NCI-H748 treated with DMSO at 0.1 percent for 48 hours (cell line): ENCODE measurements around the gene ADAMTS8.

Experiments used
- DNase-seq: peaks from one replicate; lab custom pipeline; 2025; lab: John Stamatoyannopoulos, UW

ADAMTS8 gene

GRCh38 chr11:130428316-130429119, at the start of gene ADAMTS8:
Gene ADAMTS8 (minus strand): TSS chr11:130428609. CDS start chr11:130428286, 323 bp downstream.
- DNase-seq = no peak

GRCh38 chr11:130477586-130478203, 49.3 kb upstream of the ADAMTS8 start:
- no peak for DNase-seq

- DNase-seq = no peak
Observed at GRCh38 chr11:130476922-130477491, 48.6 kb upstream of the ADAMTS8 start.

GRCh38 chr11:130476200-130476921, 48.0 kb upstream of the ADAMTS8 start:
- no peak for DNase-seq

- no peak for DNase-seq
Observed at GRCh38 chr11:130475426-130476053, 47.1 kb upstream of the ADAMTS8 start.

- DNase-seq = no peak
Observed at GRCh38 chr11:130474637-130475400, 46.4 kb upstream of the ADAMTS8 start.

- no peak for DNase-seq
Observed at GRCh38 chr11:130473795-130474377, 45.5 kb upstream of the ADAMTS8 start.

GRCh38 chr11:130473056-130473794, 44.8 kb upstream of the ADAMTS8 start:
- no peak for DNase-seq

- DNase-seq = no peak
Observed at GRCh38 chr11:130472434-130472961, 44.1 kb upstream of the ADAMTS8 start.

GRCh38 chr11:130471731-130472433, 43.5 kb upstream of the ADAMTS8 start:
- DNase-seq = no peak

GRCh38 chr11:130470832-130471706, 42.7 kb upstream of the ADAMTS8 start:
- DNase-seq = no peak

- DNase-seq = no peak
Observed at GRCh38 chr11:130469181-130469580, 40.8 kb upstream of the ADAMTS8 start.

- no peak for DNase-seq
Observed at GRCh38 chr11:130467116-130467900, 38.9 kb upstream of the ADAMTS8 start.

- DNase-seq = no peak
Observed at GRCh38 chr11:130465263-130465662, 36.9 kb upstream of the ADAMTS8 start.

GRCh38 chr11:130464291-130464812, 35.9 kb upstream of the ADAMTS8 start:
- DNase-seq = no peak

- no peak for DNase-seq
Observed at GRCh38 chr11:130462931-130463330, 34.5 kb upstream of the ADAMTS8 start.
